ENCODE measurements around the gene ACTRT2.

Gene ACTRT2

DNA sequence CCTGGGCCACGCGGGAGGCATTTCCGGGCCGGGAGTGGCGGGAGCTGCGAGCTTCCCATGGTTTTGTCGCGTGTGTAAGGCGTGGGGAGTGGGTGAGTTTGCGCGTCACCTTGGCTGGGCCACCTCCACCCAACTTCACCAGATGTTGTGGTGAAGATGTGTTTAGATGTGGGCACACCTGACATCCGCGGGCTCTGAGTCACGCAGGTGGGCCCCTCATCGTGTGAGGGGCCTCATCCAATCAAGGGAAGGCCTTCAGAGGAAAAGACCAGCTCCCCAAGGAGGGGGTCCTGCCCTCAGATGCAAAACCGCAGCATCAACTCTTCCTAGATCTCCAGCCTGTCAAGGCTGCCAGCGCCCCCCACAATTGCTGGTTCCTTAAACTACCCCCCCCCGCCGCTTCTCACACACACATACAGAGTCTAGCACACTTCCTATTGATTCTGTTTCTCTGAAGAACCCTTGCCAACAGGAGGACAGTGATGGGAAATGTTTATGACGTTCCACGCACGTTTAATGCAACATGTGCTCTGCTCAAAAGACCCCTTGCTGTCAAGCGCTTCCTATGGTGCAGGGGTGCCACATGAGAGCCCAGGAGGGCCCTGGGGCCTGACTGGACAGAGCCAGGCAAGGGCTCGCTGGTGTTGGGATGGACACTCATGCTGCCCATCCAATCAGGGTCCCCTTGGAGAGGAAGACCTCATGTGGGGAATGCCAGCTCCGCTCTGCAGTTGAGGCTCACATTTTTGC lies 11.9 kb downstream of the ACTRT2 start:
- no peak for DNase-seq (ENCODE audit: low read depth)

DNA sequence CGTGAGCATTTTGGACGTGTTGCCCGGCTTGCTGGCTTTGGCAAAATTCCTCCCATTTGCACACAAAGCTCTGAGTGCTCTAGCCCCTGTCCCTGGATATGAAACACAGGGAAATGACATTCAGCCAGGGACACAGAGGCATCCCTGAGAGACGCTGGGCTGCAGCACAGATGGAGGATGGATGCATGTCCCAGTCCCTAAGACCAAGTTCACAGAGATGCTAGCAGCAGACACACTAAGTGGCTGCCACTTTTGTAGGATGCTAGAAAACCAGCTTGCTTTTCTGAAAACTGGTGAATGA lies 12.5 kb downstream of the ACTRT2 start:
- no peak for DNase-seq (ENCODE audit: low read depth)

DNA sequence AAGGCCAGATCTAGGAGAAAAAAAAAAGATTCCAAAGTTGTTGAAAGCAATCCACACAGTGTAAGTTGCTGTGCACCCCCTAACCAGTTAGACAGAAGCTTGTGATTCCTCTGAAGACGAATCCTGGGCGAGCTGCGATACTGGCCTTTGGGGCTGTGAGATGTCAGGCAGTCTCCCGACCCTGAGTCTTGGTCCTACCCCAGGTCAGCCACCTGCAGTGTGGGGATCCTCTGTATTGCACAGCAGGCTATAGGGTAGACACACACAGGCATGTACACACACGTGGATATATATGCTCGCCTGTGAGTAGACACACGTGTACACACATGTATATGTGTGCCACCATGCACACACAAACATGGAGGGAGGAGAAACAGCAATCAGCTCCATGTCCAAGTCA lies 12.9 kb downstream of the ACTRT2 start:
- DNase-seq (ENCODE audit: low read depth), result no peak

DNA sequence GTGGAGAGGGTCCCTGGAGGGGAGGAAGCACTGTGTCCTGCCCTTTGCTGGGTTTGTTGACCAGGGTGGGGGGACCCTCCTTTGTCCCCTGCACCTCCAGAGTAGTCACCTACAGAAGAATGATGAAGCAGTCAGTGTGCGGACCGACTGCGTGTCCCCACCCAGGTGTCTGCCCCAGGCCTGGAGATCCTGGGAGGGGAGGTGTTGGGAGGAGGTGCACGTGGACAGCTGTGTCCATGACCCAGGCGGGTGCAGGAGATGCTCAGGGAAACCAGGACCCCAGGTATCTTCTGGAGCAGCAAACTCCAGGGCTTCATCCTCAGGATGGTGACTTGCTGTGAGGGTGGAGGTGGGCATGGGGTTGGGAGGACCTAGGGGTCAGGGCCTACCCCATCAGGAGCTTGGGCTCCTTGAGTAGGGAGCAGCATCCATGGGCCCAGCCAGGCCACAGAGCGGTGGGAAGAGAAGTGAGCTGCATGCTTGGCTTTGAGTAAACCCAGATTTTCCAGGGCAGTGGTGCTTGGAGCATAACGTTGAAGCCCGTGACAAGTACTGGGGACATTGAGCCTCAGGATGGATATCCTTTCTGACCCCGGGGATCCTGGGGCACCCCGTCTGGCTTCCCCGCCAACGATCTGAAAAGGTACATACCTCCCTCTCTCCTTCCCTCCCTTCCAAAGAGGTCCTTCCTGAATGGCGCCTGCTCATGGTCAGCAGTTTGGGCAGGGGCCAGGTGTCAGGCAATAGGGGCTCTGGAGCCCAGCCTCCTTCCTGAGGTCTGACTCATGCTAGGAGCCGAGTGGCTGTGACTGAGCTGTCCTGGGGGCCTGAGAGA lies 13.7 kb downstream of the ACTRT2 start:
- no peak for DNase-seq (ENCODE audit: low read depth)

DNA sequence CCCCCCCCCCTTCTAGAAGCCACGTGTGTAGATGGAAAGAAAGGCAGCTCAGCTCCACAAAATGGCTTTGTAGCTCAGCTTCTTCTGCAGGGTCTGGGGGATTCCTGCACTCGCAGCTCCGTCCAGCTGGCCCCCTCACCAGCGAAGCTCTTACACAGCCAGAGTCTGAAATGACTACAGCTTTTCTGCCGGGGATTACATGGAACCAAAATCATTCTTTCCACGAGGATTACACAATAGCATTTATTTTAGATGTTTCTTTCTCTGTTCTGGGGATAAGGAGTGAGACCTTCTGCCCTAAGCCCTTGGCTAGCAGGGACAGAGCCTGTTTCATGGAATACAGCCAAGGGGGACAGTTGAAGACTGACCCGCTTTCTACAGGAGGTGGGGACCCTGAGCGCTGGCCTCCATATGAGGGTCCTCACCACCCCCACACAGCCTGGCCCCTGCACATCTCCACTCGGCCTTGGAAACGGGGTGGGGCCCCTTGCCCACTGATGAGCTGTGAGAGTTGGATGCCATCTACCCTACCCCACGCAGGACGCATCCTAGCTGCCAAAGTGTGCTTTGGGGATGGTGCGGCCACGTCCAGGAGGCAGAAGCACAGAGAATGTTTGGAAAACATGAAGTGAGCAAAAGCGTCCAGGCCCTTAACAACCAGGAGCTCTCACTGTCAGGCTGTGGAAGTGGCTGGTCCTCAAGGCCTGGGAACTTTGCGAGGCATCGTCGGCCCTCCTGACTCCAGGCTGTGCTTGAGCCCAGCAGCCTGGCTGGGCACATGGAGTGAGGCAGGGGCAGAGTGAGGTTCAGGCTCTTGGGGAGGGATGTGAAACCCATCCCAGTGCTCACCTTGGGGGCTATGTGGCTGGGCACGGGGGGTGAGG lies 14.5 kb downstream of the ACTRT2 start:
- no peak for DNase-seq (ENCODE audit: low read depth)

DNA sequence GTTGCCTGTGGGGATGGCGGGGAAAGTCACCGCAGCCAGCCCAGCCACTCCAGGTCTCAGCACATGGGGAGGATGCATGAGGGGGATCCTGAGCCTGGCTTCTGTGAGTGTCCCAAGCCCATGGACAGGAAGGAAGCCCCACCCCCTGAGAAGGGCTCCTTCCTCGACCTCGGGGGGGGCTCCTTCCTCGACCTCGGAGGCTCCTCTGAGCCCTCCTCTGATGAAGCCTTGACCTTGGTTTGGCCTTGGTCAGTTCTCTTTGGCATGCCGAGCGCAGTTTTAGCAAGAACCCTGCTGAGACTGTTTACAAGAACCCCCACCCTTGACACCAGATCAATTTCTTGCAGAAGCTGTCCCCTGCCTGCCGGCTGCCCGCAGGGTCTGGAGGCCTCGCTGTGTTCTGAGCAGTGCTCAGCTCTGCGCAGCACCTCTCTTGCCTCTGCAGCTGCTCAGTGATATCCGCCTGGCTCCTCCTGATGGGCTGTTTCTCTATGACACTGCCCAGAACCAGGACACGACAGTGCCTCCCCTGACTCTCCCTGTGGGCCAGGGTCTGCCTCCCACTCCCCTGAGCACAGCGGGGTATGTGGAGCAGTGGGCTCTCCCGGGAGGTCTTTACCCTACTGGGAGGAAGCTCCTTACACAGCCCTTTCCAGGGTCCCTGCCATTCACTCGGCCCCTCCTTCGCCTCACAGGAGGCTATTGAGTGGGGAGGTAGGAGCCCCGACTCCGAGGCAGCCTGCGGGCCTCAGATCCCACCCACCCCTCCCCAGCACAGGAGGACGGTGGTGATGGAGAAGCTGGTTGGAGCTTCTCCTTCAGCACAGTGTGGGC lies 15.4 kb downstream of the ACTRT2 start:
- no peak for DNase-seq (ENCODE audit: low read depth)

DNA sequence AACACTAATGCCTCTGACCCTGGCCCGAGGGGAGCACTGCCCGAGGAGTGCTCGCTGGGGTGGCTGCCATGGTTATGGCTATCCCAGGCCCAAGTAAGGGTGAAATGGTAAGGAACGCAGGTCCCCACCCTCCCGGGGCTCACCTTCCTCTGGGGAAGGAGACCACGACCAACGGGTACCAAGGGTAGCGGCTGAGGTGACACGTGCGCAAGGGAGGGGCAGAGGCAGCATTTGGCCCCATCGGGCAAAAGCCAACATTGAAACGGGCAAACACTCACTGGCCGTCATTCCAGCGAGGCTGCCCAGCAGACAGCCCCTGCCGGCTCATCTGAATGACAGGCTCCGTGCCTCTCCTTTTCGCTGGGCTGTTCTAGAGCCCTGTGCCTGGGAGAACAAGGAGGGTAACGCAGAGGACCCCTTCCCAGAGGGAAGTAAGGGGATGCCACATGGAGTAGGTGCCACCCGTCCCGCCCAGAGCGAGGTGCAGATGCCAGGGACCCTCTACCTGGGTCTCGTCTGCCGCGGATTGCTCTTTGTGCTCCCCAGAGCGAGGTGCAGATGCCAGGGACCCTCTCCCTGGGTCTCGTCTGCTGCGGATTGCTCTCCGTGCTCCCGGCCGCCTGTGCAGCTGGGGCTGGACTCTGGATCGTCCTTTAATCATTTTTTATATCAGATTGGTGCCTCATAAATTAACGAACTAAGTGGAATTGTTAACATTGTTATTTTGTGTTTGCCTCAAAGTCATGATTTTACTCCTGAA lies 16.2 kb downstream of the ACTRT2 start:
- no peak for DNase-seq (ENCODE audit: low read depth)

DNA sequence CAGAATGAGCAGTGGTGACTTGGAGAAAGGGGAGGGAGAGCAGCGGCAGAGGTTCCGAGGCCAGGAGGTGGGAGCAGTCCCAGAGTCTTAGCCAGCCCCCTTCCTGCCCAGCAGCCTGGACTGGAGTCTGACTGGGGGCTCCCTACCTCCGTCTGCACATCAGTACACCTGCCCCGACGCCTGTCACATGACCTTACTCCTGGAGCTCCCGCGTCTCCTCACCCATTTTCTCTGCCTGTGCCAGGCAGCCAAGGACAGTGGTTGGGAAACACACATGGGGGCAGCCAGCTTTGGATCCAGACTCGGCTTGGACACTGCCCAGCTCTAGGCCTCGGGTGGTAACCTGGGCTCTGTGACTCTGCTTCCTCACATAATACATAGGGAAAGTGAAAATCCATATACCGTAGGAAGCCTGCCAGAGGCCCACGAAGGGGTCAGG lies 16.9 kb downstream of the ACTRT2 start:
- DNase-seq (ENCODE audit: low read depth), result no peak

DNA sequence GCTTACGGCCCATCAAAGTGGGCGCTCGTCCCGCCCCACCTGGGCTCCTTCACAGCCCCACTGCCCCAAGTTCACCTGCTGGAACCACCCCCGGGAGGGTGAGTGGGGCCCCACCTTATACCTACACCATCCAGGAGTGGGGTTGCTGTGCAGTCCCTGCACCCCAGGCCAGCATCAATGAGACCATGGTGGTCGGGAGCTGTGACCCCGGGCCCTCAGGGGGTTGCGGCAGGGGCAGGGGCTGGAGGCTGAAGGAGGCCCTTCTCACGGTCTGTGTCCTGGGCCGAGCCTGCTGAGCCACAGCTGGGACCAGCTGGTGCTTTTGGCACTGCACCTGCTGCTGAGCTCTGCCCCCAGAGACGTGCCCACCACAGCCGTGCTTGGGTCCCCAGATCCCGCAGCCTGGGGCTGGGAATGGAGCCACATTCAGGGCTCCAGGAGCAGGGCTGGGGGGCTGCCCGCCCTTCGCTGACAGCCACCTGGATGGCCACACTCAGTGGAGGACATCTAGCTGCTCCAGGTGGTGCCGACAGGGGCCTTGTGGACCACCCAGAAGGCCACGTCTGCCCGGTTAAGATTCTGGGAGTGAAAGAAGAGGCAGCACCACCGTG lies 17.4 kb downstream of the ACTRT2 start:
- no peak for DNase-seq (ENCODE audit: low read depth)

DNA sequence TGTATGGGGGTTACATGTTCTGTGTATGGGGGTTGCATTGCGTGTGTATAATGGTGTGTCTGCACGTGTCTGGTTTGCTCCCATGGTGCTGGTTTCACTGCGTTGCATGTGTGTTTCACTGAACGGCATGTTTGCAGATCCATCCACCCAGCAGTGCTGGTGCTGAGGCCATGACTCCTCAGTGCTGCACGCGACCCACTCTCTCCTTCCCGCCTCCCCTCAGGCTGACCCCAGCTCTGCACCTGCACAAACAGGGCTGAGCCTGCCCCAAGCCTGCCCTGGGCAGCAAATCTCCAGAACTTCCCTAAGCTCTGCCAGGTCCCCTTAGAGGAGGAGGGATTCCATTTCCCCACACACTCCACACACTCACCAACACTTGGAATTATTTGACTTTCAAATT lies 18.7 kb downstream of the ACTRT2 start:
- no peak for DNase-seq (ENCODE audit: low read depth)

DNA sequence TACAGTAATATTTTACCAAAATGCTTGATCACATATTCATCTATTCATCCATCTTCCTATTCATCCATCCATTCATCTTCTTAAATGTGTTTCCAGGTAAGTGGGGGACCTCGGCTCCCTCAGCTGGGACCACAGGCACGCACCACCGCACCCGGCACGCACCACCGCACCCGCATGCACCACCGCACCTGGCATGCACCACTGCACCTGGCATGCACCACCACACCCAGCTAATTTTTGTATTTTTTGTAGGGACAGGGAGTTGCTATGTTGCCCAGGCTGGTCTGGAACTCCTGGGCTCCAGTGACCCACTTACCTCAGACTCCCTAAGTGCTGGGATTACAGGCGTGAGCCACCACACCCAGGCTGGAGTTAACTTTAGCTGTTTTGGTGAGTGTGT lies 21.2 kb downstream of the ACTRT2 start:
- DNase-seq (ENCODE audit: low read depth), result no peak

DNA sequence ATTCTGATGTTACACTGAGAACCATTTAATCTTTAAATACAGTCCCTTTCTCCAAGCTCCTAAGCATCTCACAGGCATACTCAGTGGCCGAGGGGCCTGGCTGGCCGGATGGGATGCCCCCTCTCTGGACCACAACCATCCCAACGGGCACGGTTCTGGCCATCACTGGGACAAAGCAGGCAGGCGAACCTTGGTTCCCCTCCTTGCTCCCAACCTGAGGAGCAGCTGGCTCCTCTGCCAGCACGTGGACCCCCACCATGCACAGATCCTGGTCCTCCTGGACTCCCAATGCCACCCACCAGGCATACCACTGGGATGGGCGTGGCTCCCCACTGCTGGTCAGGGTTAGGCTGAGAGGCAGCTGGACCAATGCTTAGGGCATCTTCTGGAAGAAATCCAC lies 27.9 kb downstream of the ACTRT2 start:
- DNase-seq (ENCODE audit: low read depth), result no peak

DNA sequence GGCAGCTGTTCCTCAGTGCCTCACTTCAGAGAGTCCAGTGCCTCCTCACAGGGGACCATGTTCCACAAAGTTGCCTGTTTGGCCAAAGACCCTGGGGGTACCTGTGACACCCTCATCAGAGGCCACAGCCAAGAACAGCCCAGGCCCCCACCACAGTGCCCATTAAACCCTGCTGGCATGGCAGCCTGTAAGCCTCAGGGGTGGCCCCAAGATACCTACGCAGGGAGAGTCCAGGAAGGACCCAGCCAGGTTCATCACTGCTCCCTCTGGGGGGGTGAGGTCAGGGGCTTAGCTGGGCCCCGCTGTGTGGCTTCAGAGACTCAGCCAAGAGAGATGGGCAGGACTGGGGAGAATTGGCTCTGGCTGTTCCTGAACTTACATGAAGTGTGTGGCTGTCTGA lies 28.6 kb downstream of the ACTRT2 start:
- DNase-seq (ENCODE audit: low read depth), result no peak

DNA sequence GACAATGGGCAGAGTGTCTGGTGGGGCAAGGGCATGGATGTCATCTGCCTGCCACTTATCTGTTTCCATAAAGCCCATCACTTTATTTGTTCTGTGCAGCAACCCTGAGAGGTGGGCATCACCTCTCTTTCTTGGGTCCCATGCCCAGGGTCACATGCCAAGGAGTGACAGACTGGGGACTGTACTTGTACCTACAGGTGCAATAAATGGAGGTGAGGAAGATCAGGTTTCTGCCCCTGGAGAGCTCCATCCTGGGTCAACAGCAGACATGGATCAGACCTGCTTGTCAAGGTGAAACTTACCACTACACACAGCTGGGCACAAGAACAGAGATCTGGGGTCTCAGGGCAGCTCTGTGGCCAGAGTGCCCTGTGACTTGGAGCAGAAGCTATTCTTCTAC lies 29.3 kb downstream of the ACTRT2 start:
- DNase-seq (ENCODE audit: low read depth), result no peak

DNA sequence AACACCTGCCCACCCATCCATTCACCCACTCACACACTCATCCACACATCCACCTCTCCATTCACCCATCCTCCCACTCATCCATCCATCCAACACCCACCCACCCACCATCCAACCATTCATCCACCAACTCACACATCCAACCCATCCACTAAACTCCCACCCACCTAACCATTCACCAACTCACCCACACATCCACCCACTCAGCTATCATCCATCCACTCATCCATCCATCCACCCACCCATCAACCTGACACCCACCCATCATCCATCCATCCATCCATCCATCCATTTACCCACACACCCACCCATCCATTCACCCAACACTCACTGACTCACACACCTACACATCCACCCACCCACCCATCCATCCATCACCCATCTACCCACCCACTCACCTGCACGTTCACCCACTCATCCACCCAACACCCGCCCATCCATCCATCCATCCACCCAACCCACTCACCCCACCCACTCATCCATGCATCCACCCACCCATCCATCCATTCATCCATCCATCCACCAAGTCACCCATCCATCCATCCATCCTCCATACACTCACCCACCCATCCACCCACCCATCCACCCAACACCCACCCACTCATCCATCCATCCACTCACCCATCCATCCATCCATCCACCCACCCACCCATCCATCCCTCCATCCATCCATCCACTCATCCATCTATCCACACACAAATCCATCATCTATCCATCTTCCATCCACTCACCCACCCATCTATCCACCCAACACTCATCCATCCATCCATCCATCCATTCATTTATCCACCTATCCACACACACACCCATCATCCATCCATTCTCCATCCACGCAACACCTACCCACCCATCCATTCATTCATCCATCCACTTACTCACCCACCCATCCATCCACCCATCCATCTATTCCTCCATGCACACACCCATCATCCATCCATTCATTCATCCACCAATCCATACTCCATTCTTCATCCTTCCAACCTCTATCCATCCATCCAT lies 30.3 kb downstream of the ACTRT2 start:
- no peak for DNase-seq (ENCODE audit: low read depth)

DNA sequence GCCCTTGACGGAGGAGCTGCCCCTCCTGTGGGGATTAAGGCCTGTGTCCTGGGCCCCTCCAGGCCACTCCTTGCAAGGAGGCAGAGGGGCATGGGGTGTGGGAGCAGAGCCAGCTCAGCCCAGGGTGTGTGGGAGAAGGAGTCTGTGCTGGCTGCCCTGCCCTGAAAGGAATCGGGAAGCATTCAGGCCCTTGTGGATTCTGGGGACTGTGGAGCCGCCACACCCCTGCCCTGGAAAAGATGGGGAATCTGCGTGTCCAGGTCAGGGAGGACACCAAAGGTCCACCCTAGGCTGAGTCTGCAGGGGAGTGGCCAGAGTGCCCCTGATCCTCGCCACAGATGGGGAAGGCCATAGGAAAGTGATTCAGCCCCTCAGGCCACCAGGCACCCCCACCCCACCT lies 31.2 kb downstream of the ACTRT2 start:
- no peak for DNase-seq (ENCODE audit: low read depth)

DNA sequence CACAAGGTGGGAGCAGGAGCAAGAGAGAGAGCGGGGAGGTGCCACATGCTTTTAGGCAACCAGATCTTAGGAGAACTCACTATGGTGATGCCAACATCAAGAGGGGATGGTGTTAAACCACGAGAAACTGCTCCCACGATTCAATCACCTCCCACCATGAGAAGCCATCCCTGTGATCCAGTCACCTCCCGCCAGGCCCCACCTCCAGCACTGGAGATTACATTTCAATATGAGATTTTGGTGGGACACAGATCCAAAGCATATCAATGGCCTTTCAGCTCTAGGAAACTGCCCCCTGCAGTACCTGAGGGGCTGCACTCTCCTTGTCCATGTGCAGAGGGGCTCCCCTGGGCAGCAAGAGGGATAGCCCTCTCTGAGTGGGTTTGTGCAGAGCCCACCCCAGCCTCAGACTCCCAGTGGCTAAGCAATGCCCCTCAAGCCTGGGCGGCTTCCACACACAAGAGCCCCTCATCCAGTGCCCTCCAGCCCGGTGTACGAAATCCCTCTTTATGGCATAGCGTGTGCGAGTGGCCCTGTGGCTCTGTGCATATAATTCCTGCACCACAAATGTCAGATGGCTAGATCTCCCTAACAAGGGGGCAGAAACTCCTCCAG lies 32.2 kb downstream of the ACTRT2 start:
- no peak for DNase-seq (ENCODE audit: low read depth)

DNA sequence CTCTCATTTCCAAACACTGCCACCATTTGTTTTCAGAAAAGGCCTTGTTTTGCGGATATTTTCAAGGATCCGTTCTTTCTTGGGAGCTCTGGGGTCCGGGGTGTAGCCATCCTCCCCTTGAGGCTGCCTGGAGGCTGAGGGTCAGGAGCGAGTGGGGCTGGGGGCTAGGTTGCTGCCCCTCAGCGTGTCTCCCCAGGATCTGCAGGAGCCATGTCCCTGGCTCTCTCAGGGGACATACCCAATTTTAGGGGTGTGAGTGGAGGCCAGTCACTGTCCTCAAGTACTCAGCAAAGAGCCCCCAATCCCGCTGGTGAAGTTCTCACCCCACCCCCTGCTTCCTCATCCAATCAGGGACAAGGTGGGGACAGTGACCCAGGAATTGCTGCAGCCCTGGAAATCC lies 32.7 kb downstream of the ACTRT2 start:
- DNase-seq (ENCODE audit: low read depth), result no peak

DNA sequence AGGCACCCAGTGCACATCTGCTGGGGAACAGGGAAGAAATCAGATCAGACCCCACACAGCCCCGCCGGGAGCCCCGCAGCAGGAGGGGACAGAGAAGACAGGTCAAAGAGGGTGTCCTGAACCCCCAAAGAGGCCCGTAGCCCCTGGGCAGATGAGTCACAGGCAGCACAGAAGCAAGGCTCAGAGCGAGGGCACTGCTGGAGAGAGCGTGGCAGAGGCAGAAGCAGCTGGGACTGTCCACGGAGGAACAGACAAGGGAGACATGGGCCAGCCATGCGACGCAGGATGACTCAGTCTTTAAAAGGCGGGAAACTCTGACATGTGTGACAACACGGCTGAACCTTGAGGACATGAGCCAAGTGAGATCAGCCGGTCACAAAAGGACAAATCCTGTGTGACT lies 33.2 kb downstream of the ACTRT2 start:
- no peak for DNase-seq (ENCODE audit: low read depth)

All from GM04503 (cell line).